ENCODE data around the gene AQP12A.
"Not testable (repeated sequence)": the region's sequence is repeated elsewhere in the genome, so short reads cannot be mapped to it uniquely, and the experiment has no call there.

The AQP12A gene, protein sequence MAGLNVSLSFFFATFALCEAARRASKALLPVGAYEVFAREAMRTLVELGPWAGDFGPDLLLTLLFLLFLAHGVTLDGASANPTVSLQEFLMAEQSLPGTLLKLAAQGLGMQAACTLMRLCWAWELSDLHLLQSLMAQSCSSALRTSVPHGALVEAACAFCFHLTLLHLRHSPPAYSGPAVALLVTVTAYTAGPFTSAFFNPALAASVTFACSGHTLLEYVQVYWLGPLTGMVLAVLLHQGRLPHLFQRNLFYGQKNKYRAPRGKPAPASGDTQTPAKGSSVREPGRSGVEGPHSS

DNA sequence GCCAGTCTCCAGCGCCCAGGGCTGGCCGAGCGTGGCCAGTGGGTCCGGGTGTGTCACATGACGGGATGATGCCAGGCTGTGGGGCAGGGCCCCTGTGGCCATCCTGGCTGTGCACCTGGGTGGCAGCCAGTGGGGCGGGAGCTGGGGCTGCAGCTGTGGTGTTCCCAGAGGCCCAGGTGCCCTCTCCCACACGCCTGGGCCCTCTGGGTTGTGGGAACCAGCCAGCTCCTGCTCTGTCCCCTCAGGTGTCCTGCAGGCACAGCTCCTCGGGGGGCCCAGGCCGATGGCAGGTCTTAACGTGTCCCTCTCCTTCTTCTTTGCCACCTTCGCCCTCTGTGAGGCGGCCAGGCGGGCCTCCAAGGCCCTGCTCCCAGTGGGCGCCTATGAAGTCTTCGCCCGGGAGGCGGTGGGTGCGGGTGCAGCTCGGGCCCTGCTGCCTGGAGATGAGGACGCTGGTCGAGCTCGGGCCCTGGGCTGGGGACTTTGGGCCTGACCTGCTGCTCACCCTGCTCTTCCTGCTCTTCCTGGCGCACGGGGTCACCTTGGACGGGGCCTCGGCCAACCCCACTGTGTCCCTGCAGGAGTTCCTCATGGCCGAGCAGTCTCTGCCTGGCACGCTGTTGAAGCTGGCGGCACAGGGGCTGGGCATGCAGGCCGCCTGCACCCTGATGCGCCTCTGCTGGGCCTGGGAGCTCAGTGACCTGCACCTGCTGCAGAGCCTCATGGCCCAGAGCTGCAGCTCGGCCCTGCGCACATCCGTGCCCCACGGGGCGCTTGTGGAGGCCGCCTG, at the start of gene AQP12A:
Gene AQP12A (plus strand): TSS at position 236 of the 790 bp plus-strand sequence. CDS start 48 bp downstream, at position 284.
- peak; percentile 50 for DNase-seq

- DNase-seq = no peak
Observed at GRCh38 chr2:240642061-240642805, 49.4 kb upstream of the AQP12A start.

GRCh38 chr2:240642806-240643092, 48.9 kb upstream of the AQP12A start:
- no peak for DNase-seq

DNA sequence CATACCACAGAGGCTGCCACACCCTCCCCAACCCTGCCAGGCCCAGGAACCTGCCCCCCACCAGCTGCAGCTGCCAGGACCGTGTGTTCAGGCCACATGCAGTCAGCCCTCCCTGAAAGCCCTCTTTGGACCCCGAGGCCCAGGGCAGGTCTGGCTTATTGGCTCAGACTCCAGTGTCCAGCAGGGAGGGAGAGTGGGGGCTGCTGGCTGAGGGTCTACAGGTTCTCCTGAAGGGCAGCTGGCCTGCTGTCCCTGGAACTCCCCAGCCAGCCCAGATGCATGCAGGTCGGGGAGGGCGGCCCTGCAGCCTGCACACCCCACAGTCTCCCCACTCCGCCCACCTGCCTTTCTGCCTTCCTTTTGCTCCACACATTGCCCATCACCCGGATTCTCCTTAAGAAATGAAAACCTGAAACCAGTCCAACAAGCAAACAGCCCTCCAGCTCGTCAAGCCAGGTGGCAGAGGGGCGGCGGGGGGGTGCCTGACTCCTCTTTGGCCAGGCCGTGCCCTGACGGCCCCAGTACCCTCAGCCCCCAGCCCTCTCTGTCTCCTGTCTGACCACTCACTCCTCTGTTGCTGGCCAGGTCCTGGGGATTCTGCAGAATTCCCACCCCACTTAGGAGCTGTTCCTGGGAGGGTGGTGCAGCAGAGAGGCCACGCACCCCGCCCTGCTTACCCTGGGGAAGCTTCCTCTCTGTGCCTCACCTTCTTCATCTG, 48.4 kb upstream of the AQP12A start:
- DNase-seq = peak; percentile 49

- DNase-seq = no peak
Observed at GRCh38 chr2:240643811-240644150, 47.9 kb upstream of the AQP12A start.

GRCh38 chr2:240644171-240644651, 47.5 kb upstream of the AQP12A start:
- peak; percentile 46 for DNase-seq

- DNase-seq = no peak
Observed at GRCh38 chr2:240644859-240645301, 46.8 kb upstream of the AQP12A start.

DNA sequence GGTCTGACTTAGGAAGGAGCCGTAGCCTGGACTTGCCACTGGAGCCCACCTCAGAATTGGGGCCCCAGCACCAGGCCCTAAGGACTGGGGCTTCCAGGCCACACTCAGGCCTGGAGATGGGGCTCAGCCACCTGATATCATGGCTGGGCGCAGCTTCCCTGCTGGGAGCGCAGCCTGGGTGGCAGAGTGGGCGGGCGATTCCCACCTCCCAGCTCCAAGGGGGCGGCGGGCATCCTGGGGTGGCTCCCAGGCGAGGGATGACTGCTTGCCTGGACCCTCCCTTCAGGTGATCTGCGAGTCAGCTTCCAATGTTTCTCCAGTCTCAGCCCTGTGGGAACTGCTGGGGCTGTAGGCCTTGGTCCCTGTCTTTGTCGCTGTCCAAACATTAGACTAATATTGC, 46.3 kb upstream of the AQP12A start:
- no peak for DNase-seq

- DNase-seq = no peak
Observed at GRCh38 chr2:240645801-240646175, 45.9 kb upstream of the AQP12A start.

- peak; percentile 59 for DNase-seq
Observed at GRCh38 chr2:240646176-240646899, 45.3 kb upstream of the AQP12A start.

DNA sequence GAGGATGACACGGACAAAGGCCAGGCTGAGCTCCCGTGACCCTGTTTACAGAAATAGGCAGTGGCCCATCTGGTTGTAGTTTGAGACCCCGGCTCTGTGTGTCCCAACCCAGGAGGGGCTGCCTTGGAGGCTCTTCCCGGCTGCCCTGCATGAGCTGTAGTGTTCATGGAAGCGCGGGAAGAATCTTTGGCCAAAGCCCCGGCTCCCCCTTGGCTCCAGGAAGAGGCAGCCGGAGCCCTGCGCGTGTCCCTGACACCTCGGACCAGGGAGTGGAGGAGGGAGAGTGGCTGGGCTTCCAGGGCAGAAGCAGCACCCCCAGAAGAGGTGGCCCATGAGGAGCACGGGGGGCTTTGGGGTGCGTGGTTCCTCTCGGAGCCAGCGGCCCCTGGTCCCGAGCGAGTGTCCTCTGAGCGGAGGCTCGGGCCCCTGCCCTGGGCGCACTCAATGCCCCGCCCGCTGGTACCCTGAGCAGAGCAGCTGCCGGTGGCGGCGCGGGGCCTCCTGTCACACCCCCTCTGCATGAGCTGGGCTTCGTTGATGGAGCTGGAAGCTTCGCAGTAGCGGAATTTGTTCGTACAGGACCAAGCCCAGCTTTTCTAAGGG, 44.7 kb upstream of the AQP12A start:
- DNase-seq = no peak

DNA sequence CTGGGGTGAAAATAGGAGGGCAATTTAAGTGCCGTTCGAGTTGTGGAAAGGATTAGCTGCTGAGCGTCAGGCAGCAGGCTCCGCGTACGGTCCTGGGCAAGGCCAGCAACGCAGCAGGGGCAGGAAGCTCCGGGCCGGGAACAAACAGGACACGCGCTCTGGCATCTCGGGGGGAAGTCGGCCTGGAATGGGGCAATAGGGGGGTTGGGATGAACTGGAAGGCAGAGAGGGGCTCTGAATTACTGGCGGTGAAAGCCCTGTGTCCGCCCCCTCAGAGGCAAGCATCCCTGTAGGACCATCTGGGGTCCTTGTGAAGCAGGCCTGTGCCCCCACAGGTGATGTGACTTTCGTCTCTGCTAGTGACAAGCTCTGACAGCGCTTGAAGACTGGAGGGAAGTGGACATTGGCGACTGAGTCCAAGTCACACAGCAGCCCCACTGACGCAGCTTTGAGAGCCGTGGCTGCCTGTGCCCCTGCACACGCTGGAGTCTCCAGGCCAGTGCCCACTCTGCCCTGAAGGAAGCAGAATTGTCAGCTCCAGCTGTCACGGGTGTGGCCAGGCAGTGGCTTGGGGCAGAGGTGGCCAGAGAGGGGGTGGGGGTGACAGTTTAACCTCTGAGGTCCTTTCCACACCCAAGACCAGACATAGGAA, 44.0 kb upstream of the AQP12A start:
- DNase-seq = no peak

DNA sequence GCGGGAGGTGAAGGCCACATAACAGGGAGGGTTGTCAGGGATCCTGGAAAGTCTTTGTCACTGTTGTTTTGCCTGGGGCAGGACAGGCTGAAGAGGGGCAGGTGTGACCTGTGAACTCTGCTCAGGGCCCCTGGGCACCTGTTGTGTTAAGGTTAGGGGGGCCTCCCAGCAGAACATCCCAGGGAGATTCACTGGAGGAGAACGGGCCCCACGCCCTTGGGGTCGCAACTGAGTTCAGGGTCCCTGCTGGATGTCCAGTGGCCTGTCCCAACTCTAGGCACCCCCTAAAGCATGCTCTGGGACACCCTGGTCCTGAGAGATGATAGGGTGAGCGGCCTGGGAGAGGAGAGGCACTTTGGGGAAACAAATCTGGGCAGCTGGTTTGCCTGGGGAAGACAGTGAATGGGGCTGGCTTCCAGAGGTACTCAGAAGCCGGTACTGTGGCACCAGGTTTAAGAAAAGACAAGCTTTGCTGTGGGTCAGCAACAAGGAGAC, 43.5 kb upstream of the AQP12A start:
- no peak for DNase-seq

GRCh38 chr2:240648650-240649275, 42.9 kb upstream of the AQP12A start:
- DNase-seq = no peak

- DNase-seq = no peak
Observed at GRCh38 chr2:240649331-240649730, 42.3 kb upstream of the AQP12A start.

- no peak for DNase-seq
Observed at GRCh38 chr2:240650254-240650965, 41.3 kb upstream of the AQP12A start.

GRCh38 chr2:240651185-240651584, 40.5 kb upstream of the AQP12A start:
- no peak for DNase-seq

DNA sequence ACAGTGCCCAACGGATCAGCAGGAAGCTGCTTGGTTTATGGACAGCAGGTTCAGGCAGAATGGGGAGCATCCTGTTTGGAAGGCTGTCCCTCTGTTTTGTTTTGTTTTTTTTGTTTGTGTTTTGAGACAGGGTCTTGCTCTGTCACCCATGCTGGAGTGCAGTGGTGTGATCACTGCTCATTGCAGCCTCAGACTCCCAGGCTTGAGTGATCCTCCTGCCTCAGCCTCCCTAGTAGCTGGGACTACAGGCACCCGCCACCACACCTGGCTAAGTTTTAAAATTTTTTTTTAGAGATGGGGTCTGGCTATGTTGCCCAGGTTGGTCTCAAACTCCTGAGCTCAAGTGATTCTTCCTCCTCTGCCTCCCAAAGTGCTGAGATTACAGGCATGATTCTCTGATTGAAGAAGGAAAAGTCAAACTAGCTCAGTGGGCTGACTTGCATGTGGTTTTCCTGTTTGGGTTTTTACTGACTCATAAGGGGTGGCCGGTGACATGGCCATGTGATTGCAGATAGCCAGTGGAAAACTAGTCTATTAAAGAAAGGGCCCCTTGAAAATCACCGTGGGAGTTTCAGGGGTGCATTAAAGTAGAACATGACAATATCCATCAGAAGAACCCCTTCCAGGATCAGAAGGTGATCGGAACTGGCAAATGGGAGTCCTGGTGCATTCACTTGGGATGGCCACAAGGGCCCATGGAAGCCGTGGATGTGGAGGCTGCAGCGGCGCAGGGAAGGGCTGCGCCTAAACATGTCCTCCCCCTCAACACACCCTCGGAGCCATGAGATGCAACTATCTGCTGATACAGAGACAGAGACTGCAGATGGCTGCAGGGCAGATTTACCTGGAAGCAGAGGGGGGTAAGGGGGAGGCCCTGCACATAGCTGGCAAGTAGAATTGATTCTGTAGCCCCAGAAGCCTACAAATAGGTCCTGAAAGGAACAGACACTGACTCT, 35.5 kb upstream of the AQP12A start:
- no peak for DNase-seq

DNA sequence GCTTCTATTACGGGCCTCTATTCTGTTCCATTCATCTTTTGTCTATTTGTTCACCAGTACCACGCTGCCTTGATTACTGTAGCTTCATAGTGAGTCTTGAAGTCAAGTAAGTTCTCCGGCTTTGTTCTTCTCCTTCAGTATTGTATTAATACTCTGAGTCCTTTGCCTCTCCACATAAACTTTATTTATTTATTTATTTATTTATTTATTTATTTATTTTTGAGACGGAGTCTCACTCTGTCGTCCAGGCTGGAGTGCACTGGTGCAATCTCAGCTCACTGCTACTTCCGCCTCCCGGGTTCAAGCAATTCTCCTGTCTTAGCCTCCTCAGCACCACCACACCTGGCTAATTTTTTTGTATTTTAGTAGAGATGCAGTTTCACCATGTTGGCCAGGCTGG, 31.8 kb upstream of the AQP12A start:
- not testable (repeated sequence) for DNase-seq

All from activated CD8-positive, alpha-beta memory T cell treated with anti-CD3 and anti-CD28 coated beads for 24 hours (primary cell).